HEK293 (cell line): ENCODE data around the gene CRTC1.

ENCODE experiments used
- CTCF ChIA-PET: fragments of 350-600 bp; formaldehyde crosslinking; extraction: SDS; loops from one replicate; lab custom pipeline; 2021; ENCODE audit warnings: antibody characterized with exemption; lab: Yijun Ruan, JAX
- POLR2A ChIA-PET: fragments of 300-600 bp; formaldehyde crosslinking; extraction: SDS; loops from one replicate; lab custom pipeline; 2020; ENCODE audit warnings: antibody characterized with exemption, inconsistent platforms; lab: Yijun Ruan, JAX
- H3K27ac ChIP-seq: fragments of 200-500 bp; sonication (Bioruptor generic); 2 replicates; pipeline ENCODE4 v1.5.1; 2014; ENCODE audit warnings: low read depth, low read length, control low read depth, inconsistent platforms; ENCODE audit errors: extremely low read depth
- H3K36me3 ChIP-seq, 2 experiments: fragments of 200-500 bp in 1 of 2; sonication (Bioruptor generic) in 1 of 2; 1 replicate in 1 of 2; 2 replicates in 1 of 2; pipeline ENCODE4 v1.5.1; 2014 to 2017; ENCODE audit warnings: inconsistent platforms in 2 of 2, low read length in 2 of 2; ENCODE audit not compliant: control insufficient read depth in 2 of 2, insufficient read depth in 1 of 2
- H3K4me1 ChIP-seq: fragments of 200-500 bp; sonication (Bioruptor generic); 2 replicates; pipeline ENCODE4 v1.5.1; 2014; ENCODE audit warnings: mild to moderate bottlenecking, low read length, inconsistent platforms; ENCODE audit not compliant: control insufficient read depth, insufficient read depth
- H3K4me3 ChIP-seq: 2 replicates; pipeline ENCODE4 v1.5.1; 2011; ENCODE audit warnings: low read depth, mild to moderate bottlenecking, control low read depth, low read length, moderate library complexity
- H3K9me3 ChIP-seq: fragments of 200-500 bp; sonication (Bioruptor generic); 2 replicates; pipeline ENCODE4 v1.5.1; 2014; ENCODE audit warnings: low read depth, low read length, inconsistent platforms; ENCODE audit not compliant: control insufficient read depth, insufficient read depth
- KLF1 ChIP-seq: fragments of 450-650 bp; formaldehyde crosslinking; IDR thresholded peaks from 2 replicates; pipeline ENCODE4 v1.5.1; 2016; ENCODE audit warnings: missing biosample characterization, missing genetic modification characterization
- TRIM28 ChIP-seq: IDR thresholded peaks from 2 replicates; pipeline ENCODE4 v1.6.1; 2011; ENCODE audit warnings: low read length, control low read depth, borderline replicate concordance
- ZBTB7A ChIP-seq: fragments of 450-650 bp; formaldehyde crosslinking; IDR thresholded peaks from 2 replicates; pipeline ENCODE4 v1.5.1; 2016; ENCODE audit warnings: low read depth, missing biosample characterization, missing genetic modification characterization
- ZBTB8A ChIP-seq: fragments of 450-650 bp; formaldehyde crosslinking; IDR thresholded peaks from 2 replicates; pipeline ENCODE4 v1.5.1; 2016; ENCODE audit warnings: missing biosample characterization, missing genetic modification characterization
- ZNF16 ChIP-seq: fragments of 450-650 bp; formaldehyde crosslinking; IDR thresholded peaks from 2 replicates; pipeline ENCODE4 v1.5.1; 2016; ENCODE audit warnings: low read depth, missing biosample characterization, missing genetic modification characterization
- ZNF239 ChIP-seq: fragments of 450-650 bp; formaldehyde crosslinking; IDR thresholded peaks from 2 replicates; pipeline ENCODE4 v1.5.1; 2016; ENCODE audit warnings: missing biosample characterization, missing genetic modification characterization
- ZNF423 ChIP-seq: fragments of 450-650 bp; formaldehyde crosslinking; IDR thresholded peaks from 2 replicates; pipeline ENCODE4 v1.5.1; 2016; ENCODE audit warnings: missing biosample characterization, missing genetic modification characterization
- ZNF514 ChIP-seq: fragments of 450-650 bp; formaldehyde crosslinking; IDR thresholded peaks from 2 replicates; pipeline ENCODE4 v1.5.1; 2016; ENCODE audit warnings: missing biosample characterization, missing genetic modification characterization
- ZNF530 ChIP-seq: fragments of 450-650 bp; formaldehyde crosslinking; IDR thresholded peaks from 2 replicates; pipeline ENCODE4 v1.5.1; 2016; ENCODE audit warnings: low read depth, missing biosample characterization, missing genetic modification characterization
- ZNF654 ChIP-seq: fragments of 450-650 bp; formaldehyde crosslinking; IDR thresholded peaks from 2 replicates; pipeline ENCODE4 v1.5.1; 2016; ENCODE audit warnings: low read depth, missing biosample characterization, missing genetic modification characterization
- ZNF660 ChIP-seq: fragments of 450-650 bp; IDR thresholded peaks from 2 replicates; pipeline ENCODE4 v1.5.1; 2018; ENCODE audit warnings: missing biosample characterization, mild to moderate bottlenecking, missing genetic modification characterization
- ZSCAN23 ChIP-seq: fragments of 450-650 bp; formaldehyde crosslinking; IDR thresholded peaks from 2 replicates; pipeline ENCODE4 v1.5.1; 2016; ENCODE audit warnings: missing biosample characterization, missing genetic modification characterization
- TF ChIP-seq, protein P1 (sequence below): fragments of 450-650 bp; formaldehyde crosslinking; conservative IDR thresholded peaks from 2 replicates; pipeline ENCODE4 v1.5.1; 2016; ENCODE audit warnings: low read depth, missing biosample characterization, missing genetic modification characterization
- TF ChIP-seq, protein P2 (sequence below): fragments of 450-650 bp; formaldehyde crosslinking; IDR thresholded peaks from 2 replicates; pipeline ENCODE4 v1.5.1; 2016; ENCODE audit warnings: missing biosample characterization, missing genetic modification characterization
- TF ChIP-seq, protein P3 (sequence below): fragments of 450-650 bp; formaldehyde crosslinking; IDR thresholded peaks from 2 replicates; pipeline ENCODE4 v1.5.1; 2017; ENCODE audit warnings: missing biosample characterization, missing genetic modification characterization
- TF ChIP-seq, protein P4 (sequence below): fragments of 450-650 bp; formaldehyde crosslinking; conservative IDR thresholded peaks from 2 replicates; pipeline ENCODE4 v1.5.1; 2016; ENCODE audit warnings: low read depth, missing biosample characterization, missing genetic modification characterization
- TF ChIP-seq, protein P5 (sequence below): fragments of 450-650 bp; formaldehyde crosslinking; IDR thresholded peaks from 2 replicates; pipeline ENCODE4; 2016; ENCODE audit warnings: missing biosample characterization, missing genetic modification characterization

Gene CRTC1

DNA sequence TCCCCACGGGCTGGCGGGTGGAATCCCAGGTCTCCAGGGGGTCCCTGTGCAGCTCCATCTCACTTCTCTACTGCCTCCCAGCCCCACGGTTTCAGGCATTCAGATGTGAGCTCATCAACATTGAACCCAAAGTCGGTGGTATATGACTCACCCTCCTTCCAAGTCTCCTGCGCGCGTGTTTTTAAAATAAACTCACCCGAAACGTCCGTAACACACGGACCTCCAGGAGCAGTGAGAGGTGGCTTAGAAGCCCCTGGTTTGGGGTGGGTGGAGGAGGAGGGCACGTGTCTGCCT, 14.0 kb upstream of the CRTC1 start (continued):
- TF ChIP-seq, protein P1, sequence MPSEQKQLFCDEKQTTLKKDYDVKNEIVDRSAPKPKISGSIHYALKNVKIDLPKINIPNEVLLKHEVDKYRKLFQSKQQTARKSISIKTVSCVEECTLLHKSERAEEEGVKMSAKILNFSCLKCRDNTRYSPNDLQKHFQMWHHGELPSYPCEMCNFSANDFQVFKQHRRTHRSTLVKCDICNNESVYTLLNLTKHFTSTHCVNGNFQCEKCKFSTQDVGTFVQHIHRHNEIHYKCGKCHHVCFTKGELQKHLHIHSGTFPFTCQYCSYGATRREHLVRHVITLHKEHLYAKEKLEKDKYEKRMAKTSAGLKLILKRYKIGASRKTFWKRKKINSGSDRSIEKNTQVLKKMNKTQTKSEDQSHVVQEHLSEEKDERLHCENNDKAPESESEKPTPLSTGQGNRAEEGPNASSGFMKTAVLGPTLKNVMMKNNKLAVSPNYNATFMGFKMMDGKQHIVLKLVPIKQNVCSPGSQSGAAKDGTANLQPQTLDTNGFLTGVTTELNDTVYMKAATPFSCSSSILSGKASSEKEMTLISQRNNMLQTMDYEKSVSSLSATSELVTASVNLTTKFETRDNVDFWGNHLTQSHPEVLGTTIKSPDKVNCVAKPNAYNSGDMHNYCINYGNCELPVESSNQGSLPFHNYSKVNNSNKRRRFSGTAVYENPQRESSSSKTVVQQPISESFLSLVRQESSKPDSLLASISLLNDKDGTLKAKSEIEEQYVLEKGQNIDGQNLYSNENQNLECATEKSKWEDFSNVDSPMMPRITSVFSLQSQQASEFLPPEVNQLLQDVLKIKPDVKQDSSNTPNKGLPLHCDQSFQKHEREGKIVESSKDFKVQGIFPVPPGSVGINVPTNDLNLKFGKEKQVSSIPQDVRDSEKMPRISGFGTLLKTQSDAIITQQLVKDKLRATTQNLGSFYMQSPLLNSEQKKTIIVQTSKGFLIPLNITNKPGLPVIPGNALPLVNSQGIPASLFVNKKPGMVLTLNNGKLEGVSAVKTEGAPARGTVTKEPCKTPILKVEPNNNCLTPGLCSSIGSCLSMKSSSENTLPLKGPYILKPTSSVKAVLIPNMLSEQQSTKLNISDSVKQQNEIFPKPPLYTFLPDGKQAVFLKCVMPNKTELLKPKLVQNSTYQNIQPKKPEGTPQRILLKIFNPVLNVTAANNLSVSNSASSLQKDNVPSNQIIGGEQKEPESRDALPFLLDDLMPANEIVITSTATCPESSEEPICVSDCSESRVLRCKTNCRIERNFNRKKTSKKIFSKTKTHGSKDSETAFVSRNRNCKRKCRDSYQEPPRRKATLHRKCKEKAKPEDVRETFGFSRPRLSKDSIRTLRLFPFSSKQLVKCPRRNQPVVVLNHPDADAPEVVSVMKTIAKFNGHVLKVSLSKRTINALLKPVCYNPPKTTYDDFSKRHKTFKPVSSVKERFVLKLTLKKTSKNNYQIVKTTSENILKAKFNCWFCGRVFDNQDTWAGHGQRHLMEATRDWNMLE (tag by site-specific recombination) = no peak
- no peak for TF ChIP-seq ZNF239 (tag by site-specific recombination)
- TF ChIP-seq, protein P2, sequence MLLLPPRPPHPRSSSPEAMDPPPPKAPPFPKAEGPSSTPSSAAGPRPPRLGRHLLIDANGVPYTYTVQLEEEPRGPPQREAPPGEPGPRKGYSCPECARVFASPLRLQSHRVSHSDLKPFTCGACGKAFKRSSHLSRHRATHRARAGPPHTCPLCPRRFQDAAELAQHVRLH (tag by site-specific recombination) = no peak
- TF ChIP-seq ZNF514 (tag by site-specific recombination) = no peak

DNA sequence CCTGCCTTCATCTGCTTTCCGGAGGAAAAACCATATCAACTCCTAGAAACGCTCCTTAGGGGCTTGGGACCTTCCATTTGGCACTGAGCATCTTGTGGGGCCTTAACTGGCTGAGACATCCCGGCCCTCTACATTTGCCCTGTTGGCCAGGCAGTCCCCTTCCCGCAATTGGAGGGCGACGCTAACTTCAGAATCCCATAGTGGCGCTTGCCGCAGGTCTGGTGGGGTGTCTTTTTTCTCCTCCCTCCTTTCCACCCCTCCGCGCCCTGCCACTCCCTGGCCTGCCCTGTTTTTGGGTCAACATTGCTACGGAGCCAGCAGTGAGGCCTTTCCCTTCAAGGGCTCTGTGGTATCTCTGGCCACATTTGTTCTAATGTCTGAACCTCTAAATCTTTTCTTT, 13.6 kb upstream of the CRTC1 start:
- Histone ChIP-seq H3K36me3 (peaks cover 0 to 27% of the 10 kb centered on the region in 2 experiments; a peak in 1 of 3 replicates), H3K9me3 (no peaks in the 10 kb centered on the region), H3K27ac (no peak overlapping the region), H3K4me1 (no peaks in the 10 kb centered on the region), H3K4me3 (no peak overlapping the region)
- TF ChIP-seq, protein P3, sequence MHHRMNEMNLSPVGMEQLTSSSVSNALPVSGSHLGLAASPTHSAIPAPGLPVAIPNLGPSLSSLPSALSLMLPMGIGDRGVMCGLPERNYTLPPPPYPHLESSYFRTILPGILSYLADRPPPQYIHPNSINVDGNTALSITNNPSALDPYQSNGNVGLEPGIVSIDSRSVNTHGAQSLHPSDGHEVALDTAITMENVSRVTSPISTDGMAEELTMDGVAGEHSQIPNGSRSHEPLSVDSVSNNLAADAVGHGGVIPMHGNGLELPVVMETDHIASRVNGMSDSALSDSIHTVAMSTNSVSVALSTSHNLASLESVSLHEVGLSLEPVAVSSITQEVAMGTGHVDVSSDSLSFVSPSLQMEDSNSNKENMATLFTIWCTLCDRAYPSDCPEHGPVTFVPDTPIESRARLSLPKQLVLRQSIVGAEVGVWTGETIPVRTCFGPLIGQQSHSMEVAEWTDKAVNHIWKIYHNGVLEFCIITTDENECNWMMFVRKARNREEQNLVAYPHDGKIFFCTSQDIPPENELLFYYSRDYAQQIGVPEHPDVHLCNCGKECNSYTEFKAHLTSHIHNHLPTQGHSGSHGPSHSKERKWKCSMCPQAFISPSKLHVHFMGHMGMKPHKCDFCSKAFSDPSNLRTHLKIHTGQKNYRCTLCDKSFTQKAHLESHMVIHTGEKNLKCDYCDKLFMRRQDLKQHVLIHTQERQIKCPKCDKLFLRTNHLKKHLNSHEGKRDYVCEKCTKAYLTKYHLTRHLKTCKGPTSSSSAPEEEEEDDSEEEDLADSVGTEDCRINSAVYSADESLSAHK (tag by site-specific recombination) = no peak
- TF ChIP-seq ZBTB7A (no peak), KLF1 (tag by site-specific recombination) (peak; percentile 74)
- CTCF ChIA-PET = no interaction called here
- POLR2A ChIA-PET = no interaction called here

DNA sequence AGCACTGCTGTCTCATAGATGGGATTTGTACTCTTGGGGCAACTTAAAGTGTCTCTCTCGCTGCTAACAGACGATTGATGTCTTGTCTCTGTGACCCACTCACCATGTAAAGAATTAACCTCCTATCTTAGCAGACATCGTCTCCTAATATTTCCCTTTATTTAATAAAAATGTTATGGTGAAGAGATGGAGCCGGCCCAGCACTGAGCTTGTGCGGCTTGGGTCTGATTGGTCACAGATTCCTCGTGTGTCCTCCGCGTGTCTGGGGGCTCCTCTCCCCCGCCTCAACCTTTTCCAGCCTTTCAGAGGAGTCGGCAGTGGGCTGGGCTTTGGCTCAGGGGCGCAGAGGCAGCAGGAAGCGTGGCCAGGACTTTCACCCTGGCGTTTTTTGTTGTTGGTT, 13.2 kb upstream of the CRTC1 start:
- peaks cover 0 to 27% of the 10 kb centered on the region in 2 experiments; a peak in 1 of 3 replicates for H3K36me3 ChIP-seq
- TF ChIP-seq, protein P4, sequence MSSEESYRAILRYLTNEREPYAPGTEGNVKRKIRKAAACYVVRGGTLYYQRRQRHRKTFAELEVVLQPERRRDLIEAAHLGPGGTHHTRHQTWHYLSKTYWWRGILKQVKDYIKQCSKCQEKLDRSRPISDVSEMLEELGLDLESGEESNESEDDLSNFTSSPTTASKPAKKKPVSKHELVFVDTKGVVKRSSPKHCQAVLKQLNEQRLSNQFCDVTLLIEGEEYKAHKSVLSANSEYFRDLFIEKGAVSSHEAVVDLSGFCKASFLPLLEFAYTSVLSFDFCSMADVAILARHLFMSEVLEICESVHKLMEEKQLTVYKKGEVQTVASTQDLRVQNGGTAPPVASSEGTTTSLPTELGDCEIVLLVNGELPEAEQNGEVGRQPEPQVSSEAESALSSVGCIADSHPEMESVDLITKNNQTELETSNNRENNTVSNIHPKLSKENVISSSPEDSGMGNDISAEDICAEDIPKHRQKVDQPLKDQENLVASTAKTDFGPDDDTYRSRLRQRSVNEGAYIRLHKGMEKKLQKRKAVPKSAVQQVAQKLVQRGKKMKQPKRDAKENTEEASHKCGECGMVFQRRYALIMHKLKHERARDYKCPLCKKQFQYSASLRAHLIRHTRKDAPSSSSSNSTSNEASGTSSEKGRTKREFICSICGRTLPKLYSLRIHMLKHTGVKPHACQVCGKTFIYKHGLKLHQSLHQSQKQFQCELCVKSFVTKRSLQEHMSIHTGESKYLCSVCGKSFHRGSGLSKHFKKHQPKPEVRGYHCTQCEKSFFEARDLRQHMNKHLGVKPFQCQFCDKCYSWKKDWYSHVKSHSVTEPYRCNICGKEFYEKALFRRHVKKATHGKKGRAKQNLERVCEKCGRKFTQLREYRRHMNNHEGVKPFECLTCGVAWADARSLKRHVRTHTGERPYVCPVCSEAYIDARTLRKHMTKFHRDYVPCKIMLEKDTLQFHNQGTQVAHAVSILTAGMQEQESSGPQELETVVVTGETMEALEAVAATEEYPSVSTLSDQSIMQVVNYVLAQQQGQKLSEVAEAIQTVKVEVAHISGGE (tag by site-specific recombination) = no peak
- TF ChIP-seq ZNF530 = no peak
- no peak for TF ChIP-seq TRIM28
- TF ChIP-seq ZNF654 = no peak
- TF ChIP-seq KLF1 (tag by site-specific recombination) = no peak
- no peak for TF ChIP-seq ZNF660
- no peak for TF ChIP-seq ZNF16 (tag by site-specific recombination)
- no peak for TF ChIP-seq ZNF423 (tag by site-specific recombination)
- TF ChIP-seq ZSCAN23 = no peak
- TF ChIP-seq ZBTB8A (tag by site-specific recombination) = no peak
- TF ChIP-seq, protein P5, sequence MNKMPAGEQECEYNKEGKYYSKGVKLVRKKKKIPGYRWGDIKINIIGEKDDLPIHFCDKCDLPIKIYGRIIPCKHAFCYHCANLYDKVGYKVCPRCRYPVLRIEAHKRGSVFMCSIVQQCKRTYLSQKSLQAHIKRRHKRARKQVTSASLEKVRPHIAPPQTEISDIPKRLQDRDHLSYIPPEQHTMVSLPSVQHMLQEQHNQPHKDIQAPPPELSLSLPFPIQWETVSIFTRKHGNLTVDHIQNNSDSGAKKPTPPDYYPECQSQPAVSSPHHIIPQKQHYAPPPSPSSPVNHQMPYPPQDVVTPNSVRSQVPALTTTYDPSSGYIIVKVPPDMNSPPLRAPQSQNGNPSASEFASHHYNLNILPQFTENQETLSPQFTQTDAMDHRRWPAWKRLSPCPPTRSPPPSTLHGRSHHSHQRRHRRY (tag by site-specific recombination) = no peak
- POLR2A ChIA-PET = no interaction called here
- no peaks in the 10 kb centered on the region for H3K9me3 ChIP-seq
- no peak overlapping the region for H3K27ac ChIP-seq
- H3K4me3 ChIP-seq = no peak overlapping the region
- CTCF ChIA-PET = no interaction called here
- H3K4me1 ChIP-seq = no peaks in the 10 kb centered on the region
